K562 (cell line): ENCODE measurements around the gene HOXB3. TPM values are rescaled to one million over a fixed set of nuclear protein-coding genes. Genes with fewer than 3 reads are reported as not detected.
A peak's percentile ranks its signal among the peaks of the same experiment; 100 is the strongest.

Experiments used
- ATAC-seq: fragments of 200-7000 bp; cut with Tn5 transposase; 3 replicates; pipeline ENCODE4 v1.9.1; 2020; ENCODE audit warnings: moderate library complexity
- BruUV-seq: library from RNA; stranded (reverse); fragments of 400-500 nt; replicated peaks from 2 replicates; lab custom pipeline; 2021; lab: Mats Ljungman, UMichigan
- CTCF ChIA-PET: fragments of 300-600 bp; formaldehyde crosslinking; extraction: SDS; loops from one replicate; lab custom pipeline; 2021; ENCODE audit warnings: low intra/inter-chr PET ratio; lab: Yijun Ruan, JAX
- POLR2A ChIA-PET: fragments of 300-600, 350-650 bp; sonication (Branson Sonifier 250); formaldehyde crosslinking; extraction: SDS; loops from one replicate; lab custom pipeline; 2021; ENCODE audit warnings: antibody characterized with exemption, inconsistent platforms; lab: Yijun Ruan, JAX
- DNase-seq, 4 experiments: peaks; one replicate each; pipeline versions ENCODE4 v3.0.0 to v3.0.0-alpha.2; 2011 to 2018; ENCODE audit warnings: low spot score in 3 of 4, mixed read lengths in 3 of 4; ENCODE audit errors: extremely low read depth in 1 of 4
- FAIRE-seq: peaks from 2 replicates; lab custom pipeline; 2011; peaks lifted over from hg19 to GRCh38; lab: Jason Lieb, UNC
- H2AFZ ChIP-seq: 2 replicates; pipeline ENCODE4 v1.6.0; 2011; ENCODE audit warnings: low read depth, low read length, control low read depth, inconsistent platforms
- H3K27ac ChIP-seq: fragments of 200-600 bp; 3 replicates; pipeline ENCODE4 v1.8.0; 2011; ENCODE audit warnings: low read depth, mild to moderate bottlenecking, control low read depth, inconsistent platforms, low read length, moderate library complexity, mixed read lengths; ENCODE audit errors: extremely low read depth
- H3K27me3 ChIP-seq, 2 experiments: fragments of 300-600 bp in 1 of 2; 2 replicates in 1 of 2; 3 replicates in 1 of 2; pipeline versions ENCODE4 v1.6.0 to v1.8.0; 2011; ENCODE audit warnings: inconsistent platforms in 2 of 2, low read length in 2 of 2, mild to moderate bottlenecking in 1 of 2, mixed read lengths in 1 of 2, moderate library complexity in 1 of 2; ENCODE audit not compliant: control insufficient read depth in 2 of 2, insufficient read depth in 2 of 2
- H3K36me3 ChIP-seq: fragments of 300-600 bp; 3 replicates; pipeline ENCODE4 v1.8.0; 2011; ENCODE audit warnings: mild to moderate bottlenecking, low read length, inconsistent platforms; ENCODE audit not compliant: control insufficient read depth, insufficient read depth
- H3K4me1 ChIP-seq, 2 experiments: fragments of 200-600 bp in 1 of 2; replicated peaks in 1 of 2; 2 replicates in 1 of 2; 3 replicates in 1 of 2; pipeline versions ENCODE4 v1.5.1 to v1.8.0; 2011; ENCODE audit warnings: inconsistent platforms in 2 of 2, low read length in 2 of 2, mild to moderate bottlenecking in 1 of 2, mixed read lengths in 1 of 2, moderate library complexity in 1 of 2; ENCODE audit not compliant: control insufficient read depth in 2 of 2, insufficient read depth in 2 of 2
- H3K4me2 ChIP-seq: 2 replicates; pipeline ENCODE4 v1.6.1; 2011; ENCODE audit warnings: low read length, control low read depth, inconsistent platforms, mixed read lengths; ENCODE audit not compliant: insufficient read depth
- H3K4me3 ChIP-seq: fragments of 200-600 bp; sonication (generic), shearing (Covaris generic); 2 replicates; pipeline ENCODE4 v1.5.1; 2016; ENCODE audit warnings: control low read depth, inconsistent platforms
- H3K79me2 ChIP-seq: fragments of 200-600 bp; 3 replicates; pipeline ENCODE4 v1.8.0; 2011; ENCODE audit warnings: low read length, inconsistent platforms; ENCODE audit not compliant: control insufficient read depth, insufficient read depth
- H3K9ac ChIP-seq, 2 experiments: 2 replicates each; pipeline versions ENCODE4 v1.6.0 to v1.6.1; 2011; ENCODE audit warnings: low read depth in 2 of 2, low read length in 2 of 2, control low read depth in 1 of 2, inconsistent platforms in 1 of 2, mild to moderate bottlenecking in 1 of 2, mixed read lengths in 1 of 2; ENCODE audit not compliant: insufficient read depth in 1 of 2
- H3K9me1 ChIP-seq: one replicate; pipeline ENCODE4 v1.6.0; 2011; ENCODE audit warnings: inconsistent platforms, mild to moderate bottlenecking, low read length, moderate library complexity; ENCODE audit not compliant: control insufficient read depth, insufficient read depth
- H3K9me3 ChIP-seq: replicated peaks from 2 replicates; pipeline ENCODE4 v1.5.1; 2011; ENCODE audit warnings: low read depth, low read length, inconsistent platforms; ENCODE audit not compliant: control insufficient read depth, insufficient read depth
- H4K20me1 ChIP-seq: replicated peaks from 2 replicates; pipeline ENCODE4 v1.6.1; 2011; ENCODE audit warnings: low read length, inconsistent platforms, mixed read lengths; ENCODE audit not compliant: control insufficient read depth, insufficient read depth
- HMG20B ChIP-seq: fragments of 250-450 bp; sonication (Bioruptor Pico); IDR thresholded peaks from 2 replicates; pipeline ENCODE4 v1.5.0; 2021; ENCODE audit warnings: mild to moderate bottlenecking
- JUND ChIP-seq, 2 experiments: IDR thresholded peaks; 2 replicates in 1 of 2; 3 replicates in 1 of 2; pipeline ENCODE4 v1.6.1; 2011; ENCODE audit warnings: borderline replicate concordance in 2 of 2, low read depth in 2 of 2, low read length in 2 of 2, improper control_type of control experiment in 1 of 2, missing biosample characterization in 1 of 2, missing genetic modification characterization in 1 of 2, missing genetic modification reagents in 1 of 2
- MEIS2 ChIP-seq: fragments of 450-650 bp; IDR thresholded peaks from 2 replicates; pipeline ENCODE4 v1.6.1; 2014; ENCODE audit warnings: mild to moderate bottlenecking; ENCODE audit not compliant: partially characterized antibody
- NFRKB ChIP-seq: fragments of 450-650 bp; IDR thresholded peaks from 2 replicates; pipeline ENCODE4 v1.6.1; 2016; ENCODE audit warnings: low read depth
- POLR2H ChIP-seq: IDR thresholded peaks from 2 replicates; pipeline ENCODE4 v1.6.1; 2016; ENCODE audit warnings: missing genetic modification characterization, low read depth, mild to moderate bottlenecking, control low read depth, missing compliant biosample characterization, moderate library complexity
- SNIP1 ChIP-seq: fragments of 450-650 bp; IDR thresholded peaks from 2 replicates; pipeline ENCODE4 v1.7.1; 2017; ENCODE audit warnings: low read depth, mild to moderate bottlenecking
- UBTF ChIP-seq, 2 experiments: IDR thresholded peaks; 2 replicates each; pipeline ENCODE4 v1.6.1; 2012; ENCODE audit warnings: improper control_type of control experiment in 2 of 2, low read depth in 2 of 2, low read length in 2 of 2, borderline replicate concordance in 1 of 2
- ZNF12 ChIP-seq: sonication (generic); formaldehyde crosslinking; IDR thresholded peaks from 2 replicates; pipeline ENCODE4 v1.4.0; 2020; ENCODE audit warnings: mild to moderate bottlenecking, missing genetic modification reagents
- ZNF274 ChIP-seq: IDR thresholded peaks from 2 replicates; pipeline ENCODE4 v1.6.1; 2011; ENCODE audit warnings: low read depth, mild to moderate bottlenecking, low read length, moderate library complexity, borderline replicate concordance
- ZNF766 ChIP-seq: fragments of 200-800 bp; sonication (Bioruptor generic); conservative IDR thresholded peaks from 2 replicates; pipeline ENCODE4 v1.6.1; 2016; ENCODE audit warnings: missing genetic modification characterization, missing compliant biosample characterization
- WGBS: fragments of 100-300 bp; shearing (Covaris generic); methylation state at CpG from one replicate; pipeline ENCODE4 v1.1.6; 2016; ENCODE audit warnings: low coverage, mixed read lengths; ENCODE audit not compliant: insufficient coverage; ENCODE audit errors: missing lambda C conversion rate; 5-methylcytosine and 5-hydroxymethylcytosine counted together
- in situ Hi-C: fragments of 300-500 bp; cut with MboI; formaldehyde crosslinking; loops from 4 replicates; pipeline ENCODE4 v1.15.0; 2018; ENCODE audit warnings: inconsistent platforms, mixed read lengths
- intact Hi-C: fragments of 100-400 bp; cut with micrococcal nuclease; formaldehyde crosslinking; loops from 2 replicates; pipeline ENCODE4 v1.14.2; 2022
- polyA plus RNA-seq, 8 experiments: library from polyadenylated mRNA; depleted of rRNA in 4 of 8; stranded (reverse) in 5 of 8; unstranded in 3 of 8; fragments of >200 nt; fragmentation: Nextera tagmentation in 2 of 8; fragmentation: Illumina TruSeq in 1 of 8; extraction: Ambion mirVana in 2 of 8; extraction: Trizol in 1 of 8; gene quantifications; 2 replicates each; pipeline versions ENCODE4 v1.2.1 to v1.2.3, GENCODE V29; 2011 to 2014; ENCODE audit warnings: inconsistent platforms in 1 of 8, missing spikeins in 1 of 8
- total RNA-seq, 7 experiments: library from RNA; depleted of rRNA in 6 of 7; stranded (reverse); fragments of >200 nt in 6 of 7; fragmentation: Illumina TruSeq in 2 of 7; extraction: Trizol in 2 of 7; gene quantifications; 2 replicates each; pipeline versions ENCODE4 v1.2.1 to v1.2.3, GENCODE V29; 2011 to 2021; ENCODE audit warnings: low replicate concordance in 1 of 7
- TF ChIP-seq, protein P1 (sequence below): fragments of 450-650 bp; IDR thresholded peaks from 2 replicates; pipeline ENCODE4 v1.7.0; 2016; ENCODE audit warnings: borderline replicate concordance
- TF ChIP-seq, protein P2 (sequence below): IDR thresholded peaks from 2 replicates; pipeline ENCODE4 v1.6.1; 2011; ENCODE audit not compliant: insufficient read length; ENCODE audit errors: extremely low read depth
- TF ChIP-seq, protein P3 (sequence below): fragments of 450-650 bp; formaldehyde crosslinking; IDR thresholded peaks from 2 replicates; pipeline ENCODE4 v1.4.0; 2020; ENCODE audit warnings: mild to moderate bottlenecking, moderate library complexity

The HOXB3 gene
- total and polyA plus RNA-seq, 9 of the 15 experiments (the other 6 are each of a cell fraction or from before 2014, with no cell fraction given) = 2.4 to 41.3 (median 20.2) TPM

GRCh38 chr17:48546137-48546923 is 43.7 kb downstream of the HOXB3 start:
- H2AFZ ChIP-seq = no peak overlapping the region
- H3K4me1 ChIP-seq = peaks cover 33 to 40% of the 10 kb centered on the region in 2 experiments
- no peaks in the 10 kb centered on the region for H4K20me1 ChIP-seq
- ChIA-PET CTCF (no interaction called here), POLR2A (interaction anchor here (0.6 to 2.2 kb wide), 19 partner anchors 9 to 266 kb away, joined by 3 to 12 read pairs (median 4); no protein-coding TSS in a partner anchor)
- H3K79me2 ChIP-seq = peaks cover 84% of the 10 kb centered on the region
- no TSS peak for BruUV-seq
- H3K4me3 ChIP-seq = peak overlapping the region; percentile 36
- H3K9me3 ChIP-seq = no peaks in the 10 kb centered on the region
- peak overlapping the region; percentile 73 to 93; a peak in 3 of 4 replicates for H3K9ac ChIP-seq
- H3K4me2 ChIP-seq = peak overlapping the region; percentile 81
- H3K9me1 ChIP-seq = no peaks in the 10 kb centered on the region
- DNase-seq (peak in 2 of 4 experiments; percentile 57 to 69), ATAC-seq (peak; percentile 14), FAIRE-seq (no peak)
- in situ Hi-C loops = no loop called here
- H3K27me3 ChIP-seq = no peaks in the 10 kb centered on the region
- WGBS = 0% methylated on average over 9 of the region's 10 CpGs
- H3K36me3 ChIP-seq = peaks cover 41% of the 10 kb centered on the region; the same call in 2 of the 3 replicates
- peak overlapping the region; percentile 95 for H3K27ac ChIP-seq
- intact Hi-C loops = loop anchor here (2.0 kb wide), 1 partner anchor 80 kb away; the partner anchor contains the start of gene HOXB9
- no peak for TF ChIP-seq ZNF12
- TF ChIP-seq, protein P1, sequence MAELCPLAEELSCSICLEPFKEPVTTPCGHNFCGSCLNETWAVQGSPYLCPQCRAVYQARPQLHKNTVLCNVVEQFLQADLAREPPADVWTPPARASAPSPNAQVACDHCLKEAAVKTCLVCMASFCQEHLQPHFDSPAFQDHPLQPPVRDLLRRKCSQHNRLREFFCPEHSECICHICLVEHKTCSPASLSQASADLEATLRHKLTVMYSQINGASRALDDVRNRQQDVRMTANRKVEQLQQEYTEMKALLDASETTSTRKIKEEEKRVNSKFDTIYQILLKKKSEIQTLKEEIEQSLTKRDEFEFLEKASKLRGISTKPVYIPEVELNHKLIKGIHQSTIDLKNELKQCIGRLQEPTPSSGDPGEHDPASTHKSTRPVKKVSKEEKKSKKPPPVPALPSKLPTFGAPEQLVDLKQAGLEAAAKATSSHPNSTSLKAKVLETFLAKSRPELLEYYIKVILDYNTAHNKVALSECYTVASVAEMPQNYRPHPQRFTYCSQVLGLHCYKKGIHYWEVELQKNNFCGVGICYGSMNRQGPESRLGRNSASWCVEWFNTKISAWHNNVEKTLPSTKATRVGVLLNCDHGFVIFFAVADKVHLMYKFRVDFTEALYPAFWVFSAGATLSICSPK = no peak
- TF ChIP-seq POLR2H (tag) = no peak; the same call in 1 of the 2 replicates
- peak; percentile 75; the same call in 1 of the 2 replicates for TF ChIP-seq NFRKB
- TF ChIP-seq ZNF274 = no peak
- TF ChIP-seq, protein P2, sequence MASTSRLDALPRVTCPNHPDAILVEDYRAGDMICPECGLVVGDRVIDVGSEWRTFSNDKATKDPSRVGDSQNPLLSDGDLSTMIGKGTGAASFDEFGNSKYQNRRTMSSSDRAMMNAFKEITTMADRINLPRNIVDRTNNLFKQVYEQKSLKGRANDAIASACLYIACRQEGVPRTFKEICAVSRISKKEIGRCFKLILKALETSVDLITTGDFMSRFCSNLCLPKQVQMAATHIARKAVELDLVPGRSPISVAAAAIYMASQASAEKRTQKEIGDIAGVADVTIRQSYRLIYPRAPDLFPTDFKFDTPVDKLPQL = peak; percentile 2
- peak; percentile 56; the same call in 1 of the 2 replicates for TF ChIP-seq HMG20B (CRISPR knock-in tag)
- peak; percentile 99 for TF ChIP-seq MEIS2
- TF ChIP-seq ZNF766 = peak; percentile 64; the same call in 1 of the 2 replicates
- TF ChIP-seq UBTF (IDR thresholded peaks at IDR 0.05; ENCODE audit: borderline replicate concordance in 1 of 2, low read depth in 2 of 2, low read length in 2 of 2) = 0 out of 4 replicates have a peak, but pooled peaks of 1 of the 2 experiments have one; percentile 39
- no peak for TF ChIP-seq SNIP1
- TF ChIP-seq JUND (IDR thresholded peaks at IDR 0.05; ENCODE audit: borderline replicate concordance, low read depth, low read length) = no peak; the same call in 1 of the 2 replicates
- 0 out of 3 replicates have a peak, but pooled peaks have one; percentile 6 for TF ChIP-seq JUND (tag; IDR thresholded peaks at IDR 0.05; ENCODE audit: borderline replicate concordance, low read depth, low read length)
- TF ChIP-seq, protein P3, sequence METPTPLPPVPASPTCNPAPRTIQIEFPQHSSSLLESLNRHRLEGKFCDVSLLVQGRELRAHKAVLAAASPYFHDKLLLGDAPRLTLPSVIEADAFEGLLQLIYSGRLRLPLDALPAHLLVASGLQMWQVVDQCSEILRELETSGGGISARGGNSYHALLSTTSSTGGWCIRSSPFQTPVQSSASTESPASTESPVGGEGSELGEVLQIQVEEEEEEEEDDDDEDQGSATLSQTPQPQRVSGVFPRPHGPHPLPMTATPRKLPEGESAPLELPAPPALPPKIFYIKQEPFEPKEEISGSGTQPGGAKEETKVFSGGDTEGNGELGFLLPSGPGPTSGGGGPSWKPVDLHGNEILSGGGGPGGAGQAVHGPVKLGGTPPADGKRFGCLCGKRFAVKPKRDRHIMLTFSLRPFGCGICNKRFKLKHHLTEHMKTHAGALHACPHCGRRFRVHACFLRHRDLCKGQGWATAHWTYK (CRISPR knock-in tag) = peak; percentile 16; the same call in 1 of the 2 replicates
